ENCODE measurements around the gene MGST3. TPM values are rescaled to one million over a fixed set of nuclear protein-coding genes. Genes with fewer than 3 reads are reported as not detected.
A peak's percentile ranks its signal among the peaks of the same experiment; 100 is the strongest.
"Not testable (repeated sequence)": the region's sequence is repeated elsewhere in the genome, so short reads cannot be mapped to it uniquely, and the experiment has no call there.

The MGST3 gene
- total RNA-seq, 2 donors from 2014 or later = 160 to 252 TPM

DNA sequence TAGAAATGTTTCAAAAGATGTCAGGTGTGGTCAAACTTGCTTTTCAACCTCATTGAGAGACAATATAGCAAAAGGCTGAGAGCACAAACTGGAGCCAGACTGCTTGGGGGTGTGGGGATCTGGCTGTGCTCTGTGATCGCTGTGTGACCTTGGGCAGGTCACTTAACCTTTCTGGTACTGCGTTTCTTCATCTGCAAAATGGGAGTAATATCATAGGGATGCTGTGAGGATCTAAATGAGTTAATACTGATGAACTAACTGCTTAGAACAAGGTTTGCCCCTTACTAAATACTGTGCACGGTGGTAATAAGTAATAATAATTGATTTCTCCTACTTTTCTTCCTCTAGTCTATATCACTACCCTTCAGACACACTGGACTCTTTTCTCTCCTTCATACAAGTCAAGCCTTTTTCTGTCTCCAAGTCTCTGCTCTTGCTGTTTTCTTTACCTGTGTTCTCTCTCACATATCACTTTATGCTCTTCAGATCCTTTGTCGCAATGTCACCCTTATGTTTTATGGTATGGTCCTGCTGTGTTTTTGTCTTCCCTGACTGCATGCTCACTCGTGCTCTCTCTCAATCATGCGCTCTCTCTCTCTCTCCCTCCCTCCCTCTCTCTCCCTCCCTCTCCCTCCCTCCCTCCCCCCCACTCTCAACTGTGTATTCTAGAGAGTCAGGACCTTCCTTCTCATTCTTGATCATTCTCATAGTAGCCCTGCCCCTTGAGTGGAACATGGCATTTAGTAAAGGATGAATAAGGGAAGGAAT, 3.3 kb downstream of the MGST3 start:
- no peaks in the 10 kb centered on the region for H3K36me3 ChIP-seq
- TF ChIP-seq, protein P1, sequence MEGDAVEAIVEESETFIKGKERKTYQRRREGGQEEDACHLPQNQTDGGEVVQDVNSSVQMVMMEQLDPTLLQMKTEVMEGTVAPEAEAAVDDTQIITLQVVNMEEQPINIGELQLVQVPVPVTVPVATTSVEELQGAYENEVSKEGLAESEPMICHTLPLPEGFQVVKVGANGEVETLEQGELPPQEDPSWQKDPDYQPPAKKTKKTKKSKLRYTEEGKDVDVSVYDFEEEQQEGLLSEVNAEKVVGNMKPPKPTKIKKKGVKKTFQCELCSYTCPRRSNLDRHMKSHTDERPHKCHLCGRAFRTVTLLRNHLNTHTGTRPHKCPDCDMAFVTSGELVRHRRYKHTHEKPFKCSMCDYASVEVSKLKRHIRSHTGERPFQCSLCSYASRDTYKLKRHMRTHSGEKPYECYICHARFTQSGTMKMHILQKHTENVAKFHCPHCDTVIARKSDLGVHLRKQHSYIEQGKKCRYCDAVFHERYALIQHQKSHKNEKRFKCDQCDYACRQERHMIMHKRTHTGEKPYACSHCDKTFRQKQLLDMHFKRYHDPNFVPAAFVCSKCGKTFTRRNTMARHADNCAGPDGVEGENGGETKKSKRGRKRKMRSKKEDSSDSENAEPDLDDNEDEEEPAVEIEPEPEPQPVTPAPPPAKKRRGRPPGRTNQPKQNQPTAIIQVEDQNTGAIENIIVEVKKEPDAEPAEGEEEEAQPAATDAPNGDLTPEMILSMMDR (IDR thresholded peaks at IDR 0.05) = no peak
- peaks cover 40 to 65% of the 10 kb centered on the region in 2 donors for H3K4me1 ChIP-seq (ENCODE audit: control insufficient read depth in 1 of 2, low read depth in 2 of 2)
- H3K4me3 ChIP-seq = peak overlapping the region; percentile 8
- no peaks in the 10 kb centered on the region for H3K9me3 ChIP-seq
- no peaks in the 10 kb centered on the region for H3K27me3 ChIP-seq (replicated peaks; ENCODE audit: insufficient read depth)
- ATAC-seq (ENCODE audit: insufficient number of reproducible peaks, low FRiP score, low read depth) = no peak
- H3K27ac ChIP-seq = peak overlapping the region; percentile 4 to 34
- DNase-seq (ENCODE audit: low spot score) = no peak

DNA sequence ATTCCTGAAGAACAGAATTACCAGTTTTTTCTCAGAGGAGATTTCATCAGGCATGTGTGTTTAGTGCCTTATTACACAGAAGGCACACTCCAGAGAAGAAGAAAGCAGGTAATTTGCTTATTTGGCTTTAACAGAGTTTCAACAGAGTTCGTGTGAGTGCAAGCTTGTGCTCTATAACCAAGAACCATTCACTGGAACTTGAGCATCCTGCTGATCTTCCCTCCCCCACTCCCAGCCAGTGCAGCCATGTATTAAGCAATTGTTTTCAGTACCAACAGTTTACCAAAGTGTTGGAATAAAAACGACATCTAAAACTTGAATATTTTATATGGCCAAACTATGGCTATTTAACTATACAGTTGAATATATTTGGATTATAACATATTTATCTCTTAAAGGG, 4.3 kb downstream of the MGST3 start:
- H3K27me3 ChIP-seq (replicated peaks; ENCODE audit: insufficient read depth) = no peaks in the 10 kb centered on the region
- TF ChIP-seq, protein P1 (IDR thresholded peaks at IDR 0.05) = no peak
- H3K9me3 ChIP-seq = no peaks in the 10 kb centered on the region
- no peak overlapping the region for H3K4me3 ChIP-seq
- H3K36me3 ChIP-seq = no peaks in the 10 kb centered on the region
- H3K27ac ChIP-seq = no peak overlapping the region
- no peak for DNase-seq (ENCODE audit: low spot score)
- H3K4me1 ChIP-seq (ENCODE audit: control insufficient read depth in 1 of 2, low read depth in 2 of 2) = peaks cover 46 to 75% of the 10 kb centered on the region in 2 donors
- ATAC-seq (ENCODE audit: insufficient number of reproducible peaks, low FRiP score, low read depth) = no peak

DNA sequence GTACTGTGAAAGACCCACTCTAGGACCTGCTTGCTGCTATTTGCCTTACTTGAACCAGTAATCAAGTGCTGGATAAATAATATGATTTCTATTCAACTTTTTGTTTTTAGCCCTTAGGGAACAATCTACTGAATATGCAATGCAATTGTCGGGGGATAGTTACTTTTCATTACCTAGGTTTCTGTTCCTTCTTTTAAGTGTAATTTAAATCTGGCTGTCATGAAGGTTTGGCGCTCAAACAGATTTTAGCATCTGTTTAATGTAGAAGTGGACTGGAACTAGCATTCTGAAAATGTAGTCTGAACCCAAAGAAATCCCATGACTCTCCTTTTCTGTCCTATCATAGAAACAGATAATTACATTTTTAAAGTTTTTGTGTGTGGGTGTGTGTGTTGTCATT, 4.8 kb downstream of the MGST3 start:
- Histone ChIP-seq H3K27me3 (replicated peaks; ENCODE audit: insufficient read depth) (no peaks in the 10 kb centered on the region), H3K27ac (no peak overlapping the region), H3K4me1 (ENCODE audit: control insufficient read depth in 1 of 2, low read depth in 2 of 2) (peaks cover 46 to 80% of the 10 kb centered on the region in 2 donors), H3K9me3 (no peaks in the 10 kb centered on the region), H3K36me3 (no peaks in the 10 kb centered on the region), H3K4me3 (no peak overlapping the region)
- TF ChIP-seq, protein P1 (IDR thresholded peaks at IDR 0.05) = no peak
- no peak for DNase-seq (ENCODE audit: low spot score)
- no peak for ATAC-seq (ENCODE audit: insufficient number of reproducible peaks, low FRiP score, low read depth)

DNA sequence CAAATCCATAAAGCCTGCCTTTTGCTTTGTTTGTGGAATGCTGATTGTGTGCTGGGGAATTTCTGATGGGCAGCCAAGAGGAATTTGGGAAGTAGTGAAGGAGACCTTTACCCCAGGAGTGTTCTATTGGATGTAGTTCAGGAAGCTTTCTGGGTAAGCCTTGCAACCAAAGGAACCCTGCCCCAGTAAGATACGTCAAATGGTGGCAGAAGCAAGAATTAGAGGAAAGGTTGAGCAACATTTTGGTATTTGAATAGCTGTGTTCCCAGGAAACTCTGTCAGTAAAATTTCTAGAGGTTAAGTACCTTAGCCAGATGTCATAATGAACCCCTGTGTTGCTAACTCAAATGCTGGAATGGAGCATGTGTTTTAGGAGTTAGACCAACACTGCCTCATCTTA, 6.4 kb downstream of the MGST3 start:
- H3K4me1 ChIP-seq (ENCODE audit: control insufficient read depth in 1 of 2, low read depth in 2 of 2) = peaks cover 53 to 96% of the 10 kb centered on the region in 2 donors
- ATAC-seq (ENCODE audit: insufficient number of reproducible peaks, low FRiP score, low read depth) (no peak), DNase-seq (ENCODE audit: low spot score) (no peak)
- TF ChIP-seq, protein P1 (IDR thresholded peaks at IDR 0.05) = no peak
- no peak overlapping the region for H3K4me3 ChIP-seq
- peak overlapping the region; percentile 19 to 36 for H3K27ac ChIP-seq
- H3K36me3 ChIP-seq = no peaks in the 10 kb centered on the region
- H3K9me3 ChIP-seq = no peaks in the 10 kb centered on the region
- no peaks in the 10 kb centered on the region for H3K27me3 ChIP-seq (replicated peaks; ENCODE audit: insufficient read depth)

DNA sequence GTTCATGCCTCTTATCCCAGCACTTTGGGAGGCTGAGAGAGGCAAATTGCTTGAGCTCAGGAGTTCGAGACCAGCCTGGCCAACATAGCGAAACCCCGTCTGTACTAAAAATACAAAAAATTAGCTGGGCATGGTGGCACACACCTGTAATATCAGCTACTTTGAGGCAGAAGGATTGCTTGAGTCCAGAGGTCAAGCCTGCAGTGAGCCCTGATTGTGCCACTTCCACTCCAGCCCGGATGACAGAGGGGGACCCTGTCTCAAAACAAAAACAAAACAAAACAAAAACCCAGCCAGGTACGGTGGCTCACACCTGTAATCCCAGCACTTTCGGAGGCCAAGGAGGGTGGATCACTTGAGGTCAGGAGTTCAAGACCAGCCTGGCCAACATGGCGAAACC, 7.2 kb downstream of the MGST3 start:
- ATAC-seq (ENCODE audit: insufficient number of reproducible peaks, low FRiP score, low read depth); H3K27me3 ChIP-seq (replicated peaks; ENCODE audit: insufficient read depth); DNase-seq (ENCODE audit: low spot score); H3K36me3 ChIP-seq; H3K4me3 ChIP-seq; H3K9me3 ChIP-seq: not testable (repeated sequence)
- Histone ChIP-seq H3K27ac (peak overlapping the region; percentile 1 to 36), H3K4me1 (ENCODE audit: control insufficient read depth in 1 of 2, low read depth in 2 of 2) (peaks cover 50 to 88% of the 10 kb centered on the region in 2 donors)
